GM04503 (cell line): Measurements from ENCODE around the gene HPX.
"Not testable (repeated sequence)": the region's sequence is repeated elsewhere in the genome, so short reads cannot be mapped to it uniquely, and the experiment has no call there.

Source experiments
- DNase-seq: peaks from one replicate; pipeline ENCODE4 v3.0.0-alpha.2; 2012; ENCODE audit warnings: low read depth

HPX gene

DNA sequence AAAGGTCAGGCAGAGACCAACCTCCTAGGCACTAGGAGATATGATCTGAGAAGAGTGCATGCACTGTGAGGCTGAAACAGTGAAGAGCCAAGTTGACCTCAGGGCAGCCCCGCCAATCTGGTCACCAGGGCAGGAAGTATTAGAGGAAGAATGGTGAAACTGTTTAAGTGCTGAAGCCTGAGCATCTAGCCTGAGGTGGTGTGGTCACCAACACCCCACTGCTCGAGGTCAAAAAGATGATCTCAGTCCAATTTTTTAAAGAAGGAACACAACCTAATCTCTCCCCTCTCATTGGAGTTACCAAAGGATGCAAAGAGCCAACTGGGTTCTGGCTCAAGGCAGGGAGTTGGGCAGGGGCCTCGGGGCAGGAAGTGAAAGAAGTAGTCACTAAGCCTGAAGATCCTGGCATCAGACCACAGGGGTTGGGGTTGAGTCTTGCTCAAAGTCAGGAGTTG is 25.9 kb downstream of the HPX start:
- no peak for DNase-seq

GRCh38 chr11:6413791-6414201 is 27.0 kb downstream of the HPX start:
- no peak for DNase-seq

- DNase-seq, result no peak
Observed at GRCh38 chr11:6411594-6412031, 29.2 kb downstream of the HPX start.

DNA sequence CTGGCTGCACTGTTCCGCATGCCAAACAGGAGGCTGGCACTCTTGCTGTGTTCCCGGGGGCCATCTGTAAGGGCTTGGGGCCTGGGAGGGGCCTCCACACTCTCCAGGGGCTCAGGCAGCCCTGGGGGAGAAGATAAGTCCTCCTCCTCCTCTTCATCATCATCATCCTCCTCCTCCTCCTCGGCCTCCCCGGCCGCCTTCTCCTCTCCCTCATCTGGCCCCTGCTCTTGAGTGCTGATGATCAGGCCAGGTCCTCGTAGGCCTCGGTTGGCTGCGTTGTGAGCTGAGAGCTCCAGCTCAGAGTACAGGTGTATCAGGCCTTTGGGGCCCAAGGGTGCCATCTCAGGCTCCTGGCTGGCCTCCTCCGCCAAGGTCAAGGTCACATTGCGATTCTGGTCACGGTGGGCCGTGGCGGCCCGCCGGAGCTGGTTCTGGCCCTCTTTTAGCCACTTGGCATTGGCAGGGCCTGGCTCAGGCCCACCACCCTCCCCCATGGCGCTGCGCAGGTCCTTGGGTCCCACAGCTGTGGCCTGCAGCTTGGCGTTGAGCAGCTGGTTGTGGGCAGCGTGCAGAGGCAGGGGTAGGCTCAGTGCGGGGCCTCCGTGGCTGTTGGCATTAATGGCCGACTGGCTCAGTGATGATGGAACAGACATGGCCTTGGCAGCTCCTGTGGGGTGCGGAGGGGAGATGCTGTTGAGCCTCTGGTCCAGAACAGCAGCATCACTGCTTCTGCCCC is 29.9 kb downstream of the HPX start:
- no peak for DNase-seq

GRCh38 chr11:6406370-6406769 is 34.4 kb downstream of the HPX start:
- no peak for DNase-seq

DNA sequence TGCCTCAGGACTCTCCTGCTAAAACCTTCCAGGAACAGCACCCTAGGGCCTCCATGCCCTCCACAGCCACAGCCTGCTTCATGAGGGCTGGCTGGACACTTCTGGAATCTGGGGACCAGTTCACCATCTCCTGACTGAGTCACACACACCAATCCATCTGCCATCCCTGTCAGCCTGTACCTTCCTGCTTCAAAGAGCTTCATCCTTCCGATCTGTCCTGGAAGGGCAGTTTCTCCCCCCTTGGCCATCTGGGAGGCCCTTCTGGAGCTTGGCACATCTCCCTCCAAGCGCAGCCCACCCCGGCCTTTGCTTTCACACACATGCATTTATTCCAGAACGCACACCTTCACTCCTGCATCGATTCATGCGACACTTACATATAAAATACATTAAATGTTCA is 34.9 kb downstream of the HPX start:
- no peak for DNase-seq

- DNase-seq, result no peak
Observed at GRCh38 chr11:6405052-6405667, 35.6 kb downstream of the HPX start.

GRCh38 chr11:6404342-6405051 is 36.3 kb downstream of the HPX start:
- no peak for DNase-seq

GRCh38 chr11:6403539-6403938 is 37.2 kb downstream of the HPX start:
- DNase-seq, result no peak

DNA sequence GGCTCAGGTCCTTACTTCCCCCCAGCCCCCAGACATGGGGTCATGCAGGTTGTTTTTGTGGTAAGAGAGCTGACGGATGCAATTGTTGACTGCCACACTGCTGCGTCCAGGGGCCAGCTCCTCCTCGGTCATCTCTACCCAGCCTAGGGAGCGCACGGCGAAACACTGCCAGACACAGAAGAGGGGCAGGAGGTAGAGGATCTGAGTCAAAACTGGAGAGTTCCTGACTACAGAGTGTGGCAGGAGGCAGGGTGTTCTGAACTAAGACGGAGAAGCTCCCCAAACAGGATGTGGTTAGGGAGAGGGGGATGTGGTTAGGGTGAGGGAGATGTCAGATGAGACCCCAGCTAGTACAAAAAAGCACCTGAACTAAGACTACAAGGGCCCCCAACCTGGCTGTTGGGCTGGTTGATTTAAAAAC is 38.2 kb downstream of the HPX start:
- DNase-seq, result no peak

- no peak for DNase-seq
Observed at GRCh38 chr11:6402061-6402470, 38.7 kb downstream of the HPX start.

DNA sequence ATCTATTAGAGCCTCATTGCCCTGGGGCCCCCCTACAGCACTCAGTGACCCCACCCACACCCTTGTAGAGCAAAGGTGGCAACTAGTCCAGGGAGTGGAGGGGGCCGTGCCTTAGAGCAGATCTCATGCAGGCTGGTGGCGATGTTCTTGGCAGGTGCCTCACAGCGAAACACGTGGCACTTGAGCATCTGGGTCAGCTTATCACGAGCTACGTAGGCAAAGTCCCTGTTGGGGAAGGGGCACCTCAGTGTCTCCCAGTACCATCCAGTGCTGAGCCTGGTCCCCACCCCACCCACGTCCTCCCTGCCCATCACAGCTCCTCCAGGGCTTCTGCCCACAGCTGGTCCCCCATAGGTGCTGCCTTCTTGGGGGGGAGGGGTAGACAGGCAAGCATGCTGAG is 39.3 kb downstream of the HPX start:
- DNase-seq, result no peak

GRCh38 chr11:6400431-6401345 is 40.1 kb downstream of the HPX start:
- no peak for DNase-seq

DNA sequence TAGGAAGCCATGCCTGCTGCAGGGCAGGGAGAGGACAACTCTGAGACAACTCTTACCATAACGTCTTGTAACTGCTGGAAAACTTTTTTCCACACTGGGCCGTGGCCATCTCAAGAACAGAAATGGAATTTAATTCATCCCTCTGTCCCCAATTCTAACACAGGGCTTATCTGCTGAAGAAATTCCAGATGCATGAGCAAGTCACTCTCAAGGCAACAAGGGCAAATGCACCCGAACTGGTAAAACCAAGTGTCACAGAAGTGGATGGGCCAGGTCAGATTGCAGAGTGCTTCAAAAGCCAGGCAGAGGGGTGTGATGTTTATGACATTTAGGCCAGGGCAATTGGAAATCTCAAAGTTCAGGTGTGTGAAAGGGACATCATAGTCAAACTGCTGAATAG is 43.2 kb downstream of the HPX start:
- DNase-seq, result no peak

DNA sequence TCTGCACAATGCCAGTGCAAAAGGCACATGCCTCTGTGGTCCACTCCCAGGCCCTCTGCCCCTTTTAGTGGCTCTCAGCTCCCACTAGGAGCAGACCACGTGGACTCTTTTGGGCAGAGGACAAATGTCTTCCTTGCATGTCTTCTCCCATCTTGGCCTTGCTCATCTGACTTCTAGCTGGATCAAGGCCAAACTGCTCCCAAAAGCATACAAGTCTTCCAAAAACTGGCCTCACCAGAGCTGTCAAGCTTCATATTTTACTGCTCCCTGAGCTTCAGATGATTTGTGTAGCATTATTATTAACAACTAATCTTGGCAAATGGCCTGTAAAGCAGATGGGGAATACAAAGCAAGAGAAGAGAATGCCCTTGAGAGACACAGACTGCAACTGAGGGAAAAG is 43.6 kb downstream of the HPX start:
- DNase-seq, result no peak

DNA sequence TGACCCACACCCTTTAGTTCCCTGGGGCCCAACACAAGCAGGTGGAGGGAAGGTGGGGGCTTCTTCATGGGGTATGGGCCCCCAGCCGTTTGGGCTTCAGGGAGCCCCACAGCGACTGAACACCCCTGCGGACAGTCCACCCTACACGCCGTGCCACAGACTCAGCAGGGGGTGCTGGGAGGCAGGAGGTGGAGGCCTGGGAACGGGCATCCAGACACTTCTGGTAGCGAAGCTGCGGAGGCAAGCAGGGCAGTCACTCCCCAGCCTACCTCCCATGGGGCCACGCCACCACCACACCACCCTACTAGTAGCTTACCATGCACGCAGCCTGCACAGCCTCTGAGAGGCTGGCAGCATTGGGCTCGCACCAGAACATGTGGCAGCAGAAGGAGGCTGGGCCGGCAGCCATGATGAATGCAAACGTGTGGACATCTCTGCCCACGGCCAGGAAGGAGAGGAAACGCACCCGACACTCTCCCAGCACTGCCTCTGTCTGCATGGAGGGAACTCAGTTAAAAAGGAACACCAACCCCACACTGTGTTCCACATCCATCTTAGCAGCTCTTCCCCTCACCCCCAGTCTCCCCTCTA is 45.2 kb downstream of the HPX start:
- no peak for DNase-seq

GRCh38 chr11:6393989-6394670 is 46.7 kb downstream of the HPX start:
- no peak for DNase-seq

DNA sequence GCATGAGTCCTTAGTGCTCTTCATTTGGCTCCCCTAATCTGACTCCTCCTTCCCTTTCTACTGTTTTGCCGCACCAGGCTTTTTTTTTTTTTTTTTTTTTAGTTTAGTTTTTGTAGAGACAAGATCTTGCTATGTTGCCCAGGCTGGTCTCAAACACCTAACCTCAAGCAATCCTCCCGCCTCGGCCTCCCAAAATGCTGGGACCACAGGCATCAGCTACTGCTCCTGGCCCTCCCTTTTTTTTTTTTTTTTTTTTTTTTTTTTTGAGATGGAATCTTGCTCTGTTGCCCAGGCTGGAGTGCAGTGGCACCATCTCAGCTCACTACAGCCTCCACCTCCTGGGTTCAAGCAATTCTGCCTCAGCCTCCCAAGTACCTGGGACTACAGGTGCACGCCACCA is 48.5 kb downstream of the HPX start:
- DNase-seq, result not testable (repeated sequence)

DNA sequence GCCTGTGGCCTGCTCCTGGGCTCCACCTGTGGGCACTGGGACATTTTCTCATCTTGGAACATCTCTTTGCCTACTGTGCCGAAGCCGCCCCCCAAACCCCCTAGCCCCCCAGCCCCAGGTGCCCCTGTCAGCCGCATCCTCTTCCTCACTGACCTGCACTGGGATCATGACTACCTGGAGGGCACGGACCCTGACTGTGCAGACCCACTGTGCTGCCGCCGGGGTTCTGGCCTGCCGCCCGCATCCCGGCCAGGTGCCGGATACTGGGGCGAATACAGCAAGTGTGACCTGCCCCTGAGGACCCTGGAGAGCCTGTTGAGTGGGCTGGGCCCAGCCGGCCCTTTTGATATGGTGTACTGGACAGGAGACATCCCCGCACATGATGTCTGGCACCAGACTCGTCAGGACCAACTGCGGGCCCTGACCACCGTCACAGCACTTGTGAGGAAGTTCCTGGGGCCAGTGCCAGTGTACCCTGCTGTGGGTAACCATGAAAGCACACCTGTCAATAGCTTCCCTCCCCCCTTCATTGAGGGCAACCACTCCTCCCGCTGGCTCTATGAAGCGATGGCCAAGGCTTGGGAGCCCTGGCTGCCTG is 49.2 kb downstream of the HPX start:
- DNase-seq, result no peak

GRCh38 chr11:6390718-6391469 is 49.9 kb downstream of the HPX start:
- no peak for DNase-seq
